ENCODE measurements around the gene KLHL21. TPM values are rescaled to one million over a fixed set of nuclear protein-coding genes. Genes with fewer than 3 reads are reported as not detected.
"Not testable (repeated sequence)": the region's sequence is repeated elsewhere in the genome, so short reads cannot be mapped to it uniquely, and the experiment has no call there.

Gene KLHL21
- total RNA-seq, 1 experiment from 2014 or later, result 36.3 TPM

DNA sequence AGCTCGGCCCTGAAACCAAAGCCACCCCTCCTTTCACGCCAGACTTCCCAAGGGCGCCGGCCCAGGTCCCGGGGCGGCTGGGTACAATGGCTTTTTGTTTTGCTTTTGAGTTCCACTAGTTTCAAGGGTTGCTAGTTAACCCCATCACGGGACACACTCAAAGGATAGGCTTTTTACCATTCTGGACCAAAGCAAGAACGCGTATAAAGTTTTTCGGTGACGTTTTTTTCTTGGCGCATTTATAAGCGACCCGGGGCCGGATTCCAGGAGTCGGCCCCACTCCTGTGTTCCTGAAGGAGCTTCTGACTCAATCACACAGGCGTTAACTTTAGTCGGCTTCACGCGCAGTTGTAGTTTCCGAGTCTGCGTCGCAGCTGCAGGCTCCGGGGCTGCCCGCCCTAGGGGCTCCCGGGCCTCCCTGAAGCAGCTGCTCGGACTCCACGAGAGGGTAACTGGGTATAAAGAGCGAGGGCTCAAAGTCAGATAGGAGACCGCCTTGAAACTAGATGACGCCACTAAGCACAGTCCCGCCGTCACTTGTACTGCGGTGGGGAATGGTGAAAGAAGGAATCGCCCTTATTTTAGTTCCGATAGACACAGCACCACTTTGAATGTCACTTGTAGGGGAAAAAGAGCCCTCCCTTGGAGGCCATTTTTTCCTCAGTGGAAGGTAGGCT, 707 bp upstream of the KLHL21 start:
- DNase-seq (ENCODE audit: low read depth), result no peak
- in situ Hi-C loops (cut with HindIII; ENCODE audit: low pct_unique_long_range_greater_than_20kb, low sequenced_read_pairs), result no loop called here

DNA sequence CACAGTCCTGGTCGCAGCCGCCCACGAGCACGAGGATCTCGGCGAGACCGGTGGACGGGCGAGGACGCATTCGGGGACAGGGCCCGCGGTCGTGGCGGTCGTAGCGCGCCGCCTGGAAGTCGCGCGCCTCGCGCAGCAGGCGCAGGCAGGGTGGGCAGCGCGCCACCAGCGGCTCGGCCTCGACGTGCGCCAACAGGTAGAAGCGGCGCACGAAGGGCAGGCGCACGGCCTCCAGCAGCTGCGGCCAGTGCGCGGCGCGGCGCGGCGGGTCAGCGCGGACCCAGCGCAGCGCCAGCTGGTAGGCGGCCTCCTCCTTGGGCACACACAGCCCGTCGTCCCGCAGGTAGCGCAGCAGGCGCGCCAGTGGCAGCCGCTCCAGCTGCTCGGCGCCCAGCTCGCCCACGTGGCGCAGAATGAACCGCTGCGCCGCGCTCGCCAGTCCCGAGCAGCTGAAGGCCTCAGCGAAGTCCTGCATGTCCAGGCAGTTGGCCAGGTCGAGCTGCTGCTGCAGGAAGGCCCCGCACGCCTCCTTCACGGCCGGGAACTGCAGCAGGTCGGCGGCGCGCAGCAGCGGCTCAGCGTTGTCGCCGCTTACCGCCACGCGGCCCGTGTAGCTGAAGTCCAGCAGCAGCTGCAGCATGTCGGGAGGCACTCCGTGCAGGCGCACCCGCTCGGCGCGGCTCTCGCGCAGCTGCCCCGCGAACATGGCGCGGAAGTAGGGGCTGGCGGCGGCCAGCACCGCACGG, 573 bp downstream of the KLHL21 start:
- DNase-seq (ENCODE audit: low read depth), result peak; percentile 66
- in situ Hi-C loops (cut with HindIII; ENCODE audit: low pct_unique_long_range_greater_than_20kb, low sequenced_read_pairs), result no loop called here

GRCh38 chr1:6601049-6601922, 1.4 kb downstream of the KLHL21 start:
- in situ Hi-C loops (cut with HindIII; ENCODE audit: low pct_unique_long_range_greater_than_20kb, low sequenced_read_pairs), result no loop called here
- DNase-seq (ENCODE audit: low read depth), result peak; percentile 94

GRCh38 chr1:6600410-6601048, 2.1 kb downstream of the KLHL21 start:
- in situ Hi-C loops (cut with HindIII; ENCODE audit: low pct_unique_long_range_greater_than_20kb, low sequenced_read_pairs), result no loop called here
- no peak for DNase-seq (ENCODE audit: low read depth)

DNA sequence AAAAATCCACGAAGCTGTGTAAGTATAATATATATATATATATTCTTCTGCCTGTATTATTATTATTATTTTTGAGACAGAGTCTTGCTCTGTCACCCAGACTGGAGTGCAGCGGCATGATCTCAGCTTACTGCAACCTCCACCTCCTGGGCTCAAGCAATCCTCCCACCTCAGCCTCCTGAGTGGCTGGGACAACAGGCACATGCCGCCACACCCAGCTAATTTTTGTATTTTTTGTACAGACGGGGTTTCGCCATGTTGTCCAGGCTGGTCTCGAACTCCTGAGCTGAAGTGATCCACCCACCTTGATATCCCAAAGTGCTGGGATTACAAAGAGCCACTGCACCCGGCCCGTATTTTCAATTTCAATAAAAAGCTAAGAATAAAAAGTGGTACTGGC, 2.7 kb downstream of the KLHL21 start:
- DNase-seq (ENCODE audit: low read depth); in situ Hi-C loops (cut with HindIII; ENCODE audit: low pct_unique_long_range_greater_than_20kb, low sequenced_read_pairs): not testable (repeated sequence)

DNA sequence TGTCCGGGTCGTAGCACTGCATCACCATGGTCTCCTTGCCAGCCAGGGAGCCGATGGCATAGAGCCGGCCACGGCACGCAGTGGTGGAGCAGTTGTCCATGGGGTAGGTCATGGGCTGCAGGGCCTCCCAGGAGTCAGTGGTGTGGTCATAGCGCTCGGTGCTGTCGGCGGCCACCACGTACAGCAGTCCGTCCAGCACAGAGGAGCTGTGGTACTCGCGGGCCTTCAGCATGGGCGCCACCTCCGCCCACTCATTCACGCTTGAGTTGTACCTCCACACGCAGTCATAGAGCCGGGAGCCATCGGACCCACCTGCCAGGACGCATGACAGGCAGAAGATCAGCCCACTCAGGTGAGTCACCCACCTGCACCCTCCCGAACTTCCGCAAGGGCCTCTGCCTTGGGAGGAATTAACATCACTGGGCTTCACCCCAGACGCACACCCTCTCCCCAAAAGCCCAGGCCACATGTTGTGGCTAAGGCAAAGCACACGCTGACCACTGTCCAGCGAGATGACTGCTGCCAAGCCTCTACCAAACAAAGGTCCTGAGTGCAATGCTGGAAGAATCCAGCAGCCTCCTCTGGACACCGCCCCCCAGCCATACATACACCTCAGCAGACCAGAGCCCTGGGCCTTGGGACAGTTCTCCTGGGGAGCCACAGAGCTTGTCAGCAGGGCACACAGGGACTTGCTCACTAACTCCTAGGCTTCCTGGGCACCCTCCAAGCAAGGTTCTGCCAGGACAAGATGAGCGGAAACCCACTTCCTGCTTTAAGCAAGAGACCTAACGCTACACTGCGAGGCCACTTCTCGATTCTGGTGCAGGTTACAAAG, 3.3 kb downstream of the KLHL21 start:
- DNase-seq (ENCODE audit: low read depth), result peak; percentile 16
- in situ Hi-C loops (cut with HindIII; ENCODE audit: low pct_unique_long_range_greater_than_20kb, low sequenced_read_pairs), result no loop called here

DNA sequence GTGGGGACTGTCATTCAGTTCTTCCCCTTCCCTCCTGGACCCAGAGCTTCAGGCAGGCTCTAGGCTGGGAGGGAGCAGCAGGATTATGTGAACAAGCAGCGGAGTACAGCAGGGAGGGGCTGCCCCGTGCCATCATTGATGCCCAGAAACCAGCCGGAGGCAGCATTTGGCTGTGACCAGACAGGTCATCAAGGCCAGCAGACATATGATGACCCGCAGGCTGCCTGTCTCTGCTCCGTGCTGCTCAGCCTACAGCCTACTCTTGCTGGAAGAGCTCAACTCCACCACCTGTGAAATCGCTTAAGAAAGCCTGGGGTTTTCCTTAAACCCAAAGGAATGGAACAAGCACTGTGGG, 4.9 kb downstream of the KLHL21 start:
- no peak for DNase-seq (ENCODE audit: low read depth)
- in situ Hi-C loops (cut with HindIII; ENCODE audit: low pct_unique_long_range_greater_than_20kb, low sequenced_read_pairs), result no loop called here

DNA sequence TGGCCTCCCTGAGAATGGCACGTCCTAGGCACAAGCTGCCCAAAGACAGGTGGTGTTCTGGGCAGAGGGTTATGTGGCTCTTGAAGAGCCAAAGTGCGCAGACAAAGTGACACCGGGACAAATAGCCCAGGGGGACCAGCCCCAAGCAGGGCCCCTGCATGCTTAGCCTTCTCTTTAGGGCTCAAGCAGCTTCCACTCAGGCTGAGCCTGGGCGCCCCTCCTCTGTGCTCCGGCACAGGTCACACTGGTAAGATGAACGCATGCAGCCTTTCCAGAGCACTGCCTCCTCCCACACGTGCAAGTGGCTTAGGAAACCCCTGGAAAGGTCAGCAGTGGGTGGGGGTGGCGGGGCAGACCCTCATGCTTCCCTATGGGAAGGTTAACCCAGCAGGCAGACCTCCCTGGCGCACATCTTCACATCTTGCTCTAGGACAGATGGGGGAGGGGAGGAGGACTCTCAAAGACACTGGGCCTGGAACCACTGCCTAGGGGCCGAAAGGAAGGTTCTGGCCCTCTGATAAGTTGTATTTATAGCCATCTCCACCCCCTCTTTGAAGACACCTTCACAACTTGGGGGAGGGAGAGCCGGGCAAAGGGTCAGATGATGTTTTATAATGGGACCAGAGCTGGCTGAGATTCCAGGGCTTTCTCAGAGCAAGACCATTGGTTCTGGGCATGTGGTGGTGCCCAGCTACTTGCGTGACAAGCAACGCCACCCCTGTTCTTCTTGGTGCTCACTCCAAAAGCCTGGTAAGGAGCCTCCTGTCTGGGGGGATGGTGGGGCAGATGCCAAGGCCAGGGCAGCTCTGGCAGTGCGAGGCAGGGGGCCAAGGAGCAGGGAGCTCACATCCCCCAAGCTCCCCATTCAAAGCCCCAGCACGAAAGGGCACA, 5.5 kb downstream of the KLHL21 start:
- DNase-seq (ENCODE audit: low read depth), result no peak
- in situ Hi-C loops (cut with HindIII; ENCODE audit: low pct_unique_long_range_greater_than_20kb, low sequenced_read_pairs), result no loop called here

DNA sequence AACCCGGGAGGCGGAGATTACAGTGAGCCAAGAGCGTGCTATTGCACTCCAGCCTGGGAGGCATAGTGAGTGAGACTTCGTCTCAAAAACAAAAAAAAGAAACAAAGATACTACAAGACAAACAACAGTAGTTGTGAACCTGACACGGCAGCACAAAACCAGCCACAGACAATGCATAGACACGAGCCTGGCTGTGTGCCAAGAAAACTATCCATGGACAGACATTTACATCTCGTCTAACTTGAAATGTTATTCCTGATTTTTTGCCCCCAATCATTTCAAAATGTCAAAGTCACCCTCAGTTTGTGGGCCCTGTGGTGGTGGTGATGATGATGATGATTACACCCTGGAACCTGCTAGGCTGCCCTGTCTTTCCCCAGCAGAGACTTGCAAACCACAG, 6.3 kb downstream of the KLHL21 start:
- no peak for DNase-seq (ENCODE audit: low read depth)
- in situ Hi-C loops (cut with HindIII; ENCODE audit: low pct_unique_long_range_greater_than_20kb, low sequenced_read_pairs), result no loop called here

DNA sequence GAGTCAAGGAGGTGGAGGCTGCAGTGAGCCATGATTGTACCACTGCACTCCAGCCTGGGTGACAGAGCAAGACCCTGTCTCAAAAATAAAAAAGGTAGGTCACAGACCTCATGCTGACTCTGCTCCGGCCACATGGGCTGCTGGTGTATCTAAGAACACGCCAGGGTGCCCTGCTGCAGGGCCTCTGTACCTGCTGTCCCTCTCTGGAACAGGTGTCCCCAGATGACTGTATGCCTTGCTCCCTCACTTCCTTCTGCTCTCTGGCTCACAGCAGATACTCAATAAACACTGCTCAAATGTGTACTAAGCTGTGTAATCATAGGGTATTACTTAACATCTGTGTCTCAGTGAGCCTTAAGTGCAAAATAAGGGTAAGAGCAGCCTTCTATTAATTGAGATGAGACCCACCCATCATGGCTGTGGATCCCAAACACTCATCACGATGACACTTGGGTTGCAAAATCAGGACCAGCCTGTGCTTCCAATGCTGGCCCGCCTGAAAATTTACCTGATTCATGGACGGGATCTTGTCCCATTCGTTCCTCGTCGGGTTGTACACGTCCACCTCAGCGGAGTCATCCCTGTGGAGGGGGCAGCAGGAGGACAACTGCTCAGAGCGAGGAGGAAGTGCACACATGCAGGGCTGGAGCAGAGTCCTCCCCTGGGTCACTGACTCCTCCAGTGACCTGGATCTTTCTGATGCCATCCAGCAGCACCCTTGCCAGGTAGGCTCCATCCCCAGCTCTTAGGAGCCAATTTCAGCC, 7.5 kb downstream of the KLHL21 start:
- DNase-seq (ENCODE audit: low read depth), result no peak
- in situ Hi-C loops (cut with HindIII; ENCODE audit: low pct_unique_long_range_greater_than_20kb, low sequenced_read_pairs), result no loop called here

GRCh38 chr1:6593810-6594209, 8.9 kb downstream of the KLHL21 start:
- in situ Hi-C loops (cut with HindIII; ENCODE audit: low pct_unique_long_range_greater_than_20kb, low sequenced_read_pairs), result no loop called here

DNA sequence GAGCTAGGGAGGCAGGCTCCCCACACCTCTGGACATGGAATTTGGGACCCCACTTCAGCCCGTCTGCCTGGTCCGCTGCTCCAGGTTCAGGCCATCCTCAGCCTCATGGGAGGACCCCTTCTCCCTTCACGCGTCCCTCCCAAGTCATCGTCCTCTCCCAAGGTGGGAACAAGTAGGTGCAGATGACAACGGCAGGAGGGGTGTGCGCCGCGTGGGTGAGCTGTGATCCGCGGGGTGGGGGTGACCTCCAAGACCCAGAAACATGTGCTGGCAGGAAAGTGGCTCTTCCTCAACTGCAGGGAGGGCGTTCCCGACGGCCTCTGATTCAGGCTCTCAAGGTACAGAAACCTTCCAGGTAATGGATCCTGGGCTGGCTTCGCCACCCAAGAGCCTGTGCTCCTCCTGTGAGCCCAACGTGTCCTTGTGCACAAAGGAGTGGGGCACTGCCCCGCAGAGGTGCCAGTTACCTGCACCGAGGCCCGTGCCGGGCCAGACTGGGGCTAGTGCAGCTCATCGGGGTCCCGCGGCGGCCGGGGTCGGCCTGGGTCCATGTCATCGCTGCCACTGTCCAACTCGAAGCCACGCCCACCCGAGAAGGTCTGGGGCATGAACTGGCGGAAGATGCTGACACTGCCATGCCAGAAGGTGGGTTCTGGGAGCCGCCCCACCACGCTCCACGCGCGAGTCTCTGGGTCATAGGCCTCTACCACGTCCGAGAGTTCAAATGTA, 9.6 kb downstream of the KLHL21 start:
- no peak for DNase-seq (ENCODE audit: low read depth)
- in situ Hi-C loops (cut with HindIII; ENCODE audit: low pct_unique_long_range_greater_than_20kb, low sequenced_read_pairs), result no loop called here

More at GRCh38 chr1:6593810-6594209, 8.9 kb downstream of the KLHL21 start:
- no peak for DNase-seq (ENCODE audit: low read depth)

GRCh38 chr1:6592441-6592840, 10.2 kb downstream of the KLHL21 start:
- in situ Hi-C loops (cut with HindIII; ENCODE audit: low pct_unique_long_range_greater_than_20kb, low sequenced_read_pairs), result no loop called here
- no peak for DNase-seq (ENCODE audit: low read depth)

DNA sequence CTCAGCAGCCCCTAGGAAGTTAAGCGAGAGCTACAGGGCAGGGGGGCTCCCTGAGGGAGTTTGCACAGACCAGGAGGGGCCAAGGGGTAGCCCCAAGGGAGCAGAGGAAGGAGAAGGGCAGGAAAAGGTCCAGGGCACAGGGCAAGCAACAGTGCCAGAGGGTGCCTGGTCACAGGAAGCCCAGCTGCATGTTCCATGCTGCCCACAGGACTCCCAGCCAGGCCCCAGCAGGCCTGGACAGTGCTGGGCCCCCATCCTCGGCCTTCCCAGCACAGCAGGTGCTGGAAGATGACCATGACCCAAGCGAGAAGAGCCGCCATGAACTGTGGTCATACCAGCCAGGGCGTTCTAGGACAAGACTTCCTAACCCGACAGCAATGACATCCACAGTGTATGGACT, 11.0 kb downstream of the KLHL21 start:
- DNase-seq (ENCODE audit: low read depth), result no peak
- in situ Hi-C loops (cut with HindIII; ENCODE audit: low pct_unique_long_range_greater_than_20kb, low sequenced_read_pairs), result no loop called here

- in situ Hi-C loops (cut with HindIII; ENCODE audit: low pct_unique_long_range_greater_than_20kb, low sequenced_read_pairs), result no loop called here
- DNase-seq (ENCODE audit: low read depth), result no peak
Observed at GRCh38 chr1:6591222-6591621, 11.4 kb downstream of the KLHL21 start.

- in situ Hi-C loops (cut with HindIII; ENCODE audit: low pct_unique_long_range_greater_than_20kb, low sequenced_read_pairs), result no loop called here
- DNase-seq (ENCODE audit: low read depth), result no peak
Observed at GRCh38 chr1:6590046-6590445, 12.6 kb downstream of the KLHL21 start.
